ENCODE data around the gene NT5M.

Gene NT5M

GRCh38 chr17:17303847-17304490, 796 bp downstream of the NT5M start:
- no peak for DNase-seq

DNA sequence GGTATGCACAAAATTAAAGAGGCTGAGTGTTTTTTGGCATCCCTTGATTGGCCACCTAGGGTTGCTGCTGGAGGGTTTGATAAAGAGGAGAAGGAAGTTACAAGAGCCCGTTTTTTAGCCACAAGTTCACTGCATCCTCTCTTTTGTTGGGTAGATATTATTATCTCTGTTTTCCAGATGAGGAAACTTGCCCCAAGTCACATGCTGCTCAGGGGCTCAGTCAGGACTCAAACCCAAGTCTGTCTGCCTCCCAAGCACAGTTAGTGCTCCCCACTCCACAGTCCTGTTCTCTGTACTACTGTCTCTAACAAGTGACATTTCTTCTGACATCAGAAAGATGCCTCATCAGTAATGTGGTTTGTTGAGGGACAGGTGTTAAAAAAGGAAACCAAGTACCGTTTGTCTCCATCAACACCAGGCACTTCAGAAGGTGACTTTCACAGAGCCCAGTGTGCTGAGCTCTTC, 1.4 kb downstream of the NT5M start:
- peak; percentile 69 for DNase-seq

GRCh38 chr17:17305281-17305801, 2.2 kb downstream of the NT5M start:
- DNase-seq = peak; percentile 72

GRCh38 chr17:17309356-17309755, 6.2 kb downstream of the NT5M start:
- no peak for DNase-seq

DNA sequence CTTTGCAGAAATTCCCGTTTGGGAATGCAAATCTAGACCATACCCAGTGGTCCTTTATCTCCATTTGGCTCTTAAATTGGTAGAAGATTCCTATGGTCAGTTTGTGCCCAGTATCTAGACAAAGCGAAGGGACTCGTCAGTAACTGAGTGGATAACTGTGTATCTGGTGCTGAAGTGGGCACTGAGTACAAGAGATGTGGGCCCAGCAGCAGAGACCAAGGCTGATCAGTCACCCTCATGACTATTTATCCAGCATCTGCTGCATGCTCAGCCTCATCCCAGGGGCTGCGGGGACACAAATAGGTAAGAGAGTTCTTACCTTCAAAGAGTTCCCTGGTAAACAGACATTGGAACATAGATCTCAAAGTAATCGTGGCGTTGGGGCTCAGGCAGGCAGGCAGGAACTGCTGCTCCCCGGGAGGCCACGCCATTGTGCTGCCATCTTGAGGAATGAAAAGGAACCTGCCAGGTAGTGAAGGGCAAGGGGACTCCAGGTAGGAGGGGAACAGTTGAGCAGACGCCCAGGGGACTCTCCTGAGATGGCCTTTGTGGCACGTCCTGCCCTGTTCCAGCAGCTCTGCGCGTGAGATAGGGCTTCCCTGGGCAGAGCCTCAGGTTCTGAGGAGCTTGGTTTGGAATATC, 10.3 kb downstream of the NT5M start:
- no peak for DNase-seq

DNA sequence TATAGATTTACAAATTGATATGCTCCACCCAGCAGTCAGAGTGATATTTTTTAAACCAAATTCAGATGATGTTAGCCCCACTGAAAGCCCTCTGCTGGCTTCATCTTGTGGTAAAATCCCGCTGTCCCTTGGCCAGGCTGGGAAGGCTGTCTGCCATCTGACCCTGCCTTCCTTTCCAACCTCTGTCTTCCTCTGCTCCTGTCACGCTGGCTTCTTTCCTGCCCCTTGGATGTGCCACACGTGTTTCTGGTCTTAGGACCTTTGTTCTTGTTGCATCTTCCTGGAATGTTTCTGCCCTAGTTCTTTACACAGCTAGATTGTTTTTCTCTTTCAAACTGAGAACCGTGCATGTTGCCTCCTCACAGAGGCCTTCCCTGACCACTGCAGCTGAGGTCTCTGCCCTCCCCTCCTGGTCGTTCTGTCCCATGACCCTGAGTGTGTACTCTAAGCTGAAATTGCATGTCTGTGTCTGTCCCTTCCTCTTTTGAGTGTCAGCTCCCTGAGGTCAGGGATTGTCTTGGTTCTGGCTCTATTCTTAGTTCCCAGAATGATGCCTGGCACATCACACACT, 11.4 kb downstream of the NT5M start:
- no peak for DNase-seq

GRCh38 chr17:17315142-17315821, 12.1 kb downstream of the NT5M start:
- DNase-seq = no peak

GRCh38 chr17:17320188-17320910, 17.2 kb downstream of the NT5M start:
- no peak for DNase-seq

GRCh38 chr17:17320911-17321220, 17.7 kb downstream of the NT5M start:
- no peak for DNase-seq

DNA sequence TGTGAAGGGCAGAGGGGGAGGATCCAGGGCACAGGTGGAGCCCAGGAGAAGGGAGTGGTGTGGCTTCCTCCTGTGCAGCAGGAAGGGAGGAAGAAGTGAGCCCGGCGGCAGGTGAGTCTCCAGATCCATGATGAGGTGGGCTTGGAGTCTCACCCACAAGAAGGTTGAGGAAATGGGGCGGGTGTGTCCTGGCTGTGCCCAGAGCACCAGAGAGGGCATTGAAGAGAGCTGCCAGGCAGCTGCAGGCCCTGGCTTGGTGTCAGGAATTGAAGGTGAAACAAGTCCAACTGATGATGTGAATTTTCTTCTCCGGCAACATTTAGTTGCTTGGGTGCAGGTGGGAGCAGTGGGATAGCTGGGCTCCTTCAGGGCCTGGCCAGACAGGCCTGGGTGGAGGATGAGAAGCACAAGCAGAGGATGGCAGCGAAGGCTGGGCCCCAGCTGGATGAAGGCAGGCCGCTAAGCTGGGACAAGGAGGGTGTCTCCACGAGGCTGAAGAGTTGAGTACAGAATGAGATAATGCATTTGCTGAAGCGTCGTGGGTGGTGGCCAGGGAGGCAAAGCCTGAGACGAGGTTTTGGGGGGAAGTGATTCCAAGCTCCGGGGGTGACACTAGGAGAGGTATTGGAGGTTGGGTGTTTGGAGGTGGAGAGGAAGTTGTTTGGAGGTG, 18.3 kb downstream of the NT5M start:
- no peak for DNase-seq

GRCh38 chr17:17322516-17323510, 19.6 kb downstream of the NT5M start:
- DNase-seq = no peak

GRCh38 chr17:17324616-17325015, 21.4 kb downstream of the NT5M start:
- DNase-seq = no peak

- DNase-seq = no peak
Measured at GRCh38 chr17:17325228-17325627, 22.1 kb downstream of the NT5M start.

DNA sequence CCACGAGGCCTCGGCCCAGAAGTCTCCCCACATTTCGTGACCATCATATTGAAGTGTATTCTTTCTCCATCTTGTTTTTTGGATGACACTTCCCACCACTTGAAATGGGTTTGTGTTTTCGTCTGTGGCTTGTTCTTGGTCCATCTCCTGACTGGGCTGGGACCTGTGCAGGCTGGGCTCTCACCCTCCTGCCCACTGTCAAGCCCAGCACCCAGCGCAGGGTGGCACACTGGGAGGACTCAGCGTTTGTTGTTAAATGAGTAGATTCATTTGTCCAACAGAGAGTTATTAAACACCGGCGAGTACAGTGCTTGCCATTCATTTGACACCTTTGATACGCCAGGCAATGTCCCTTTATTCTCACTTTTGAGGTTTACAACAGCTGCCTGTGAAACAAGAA, 22.6 kb downstream of the NT5M start:
- no peak for DNase-seq

GRCh38 chr17:17326275-17326875, 23.2 kb downstream of the NT5M start:
- DNase-seq = no peak

- DNase-seq = no peak
Measured at GRCh38 chr17:17328251-17328650, 25.1 kb downstream of the NT5M start.

- DNase-seq = no peak
Measured at GRCh38 chr17:17341452-17341851, 38.3 kb downstream of the NT5M start.

- DNase-seq = no peak
Measured at GRCh38 chr17:17342242-17342945, 39.2 kb downstream of the NT5M start.

GRCh38 chr17:17343160-17343735, 40.1 kb downstream of the NT5M start:
- no peak for DNase-seq

Measured in GDM1 (cell line).